PC-9 (cell line): ENCODE data around the gene ADGRL3.

ENCODE experiments used
- CTCF ChIP-seq: fragments of 200-600 bp; sonication (generic); conservative IDR thresholded peaks from 2 replicates; pipeline ENCODE4 v1.6.1; 2017; ENCODE audit warnings: mixed run types, antibody characterized with exemption, mild to moderate bottlenecking, moderate library complexity
- EZH2 ChIP-seq: fragments of 200-600 bp; sonication (generic); IDR thresholded peaks from 2 replicates; pipeline ENCODE4 v1.8.0; 2017; ENCODE audit warnings: antibody characterized with exemption, low read depth

GRCh38 chr4:61877893-61878292, 677.8 kb downstream of the ADGRL3 start:
- TF ChIP-seq EZH2 (no peak), CTCF (no peak)
